Jurkat, Clone E6-1 (cell line): ENCODE results near the gene PRTN3.
"Not testable (repeated sequence)": the region's sequence is repeated elsewhere in the genome, so short reads cannot be mapped to it uniquely, and the experiment has no call there.

Experiments
- DNase-seq: peaks from one replicate; pipeline ENCODE4 v3.0.0-alpha.2; 2011; ENCODE audit warnings: low read depth, low spot score
- H3K4me3 ChIP-seq: 2 replicates; pipeline ENCODE4 v1.5.1; 2011; ENCODE audit warnings: mild to moderate bottlenecking, low read length, control low read depth, moderate library complexity

Gene PRTN3

GRCh38 chr19:873084-873483, 32.3 kb downstream of the PRTN3 start:
- no peak overlapping the region for H3K4me3 ChIP-seq
- peak; percentile 92 for DNase-seq

- DNase-seq = no peak
- H3K4me3 ChIP-seq = no peak overlapping the region
Observed at GRCh38 chr19:873561-874041, 32.8 kb downstream of the PRTN3 start.

GRCh38 chr19:875265-875879, 34.6 kb downstream of the PRTN3 start:
- no peak overlapping the region for H3K4me3 ChIP-seq
- DNase-seq = no peak

- H3K4me3 ChIP-seq = no peak overlapping the region
- no peak for DNase-seq
Observed at GRCh38 chr19:876089-876488, 35.3 kb downstream of the PRTN3 start.

GRCh38 chr19:876780-877314, 36.0 kb downstream of the PRTN3 start:
- no peak for DNase-seq
- H3K4me3 ChIP-seq = no peak overlapping the region

GRCh38 chr19:877992-878660, 37.3 kb downstream of the PRTN3 start:
- H3K4me3 ChIP-seq, DNase-seq: not testable (repeated sequence)

GRCh38 chr19:878751-879561, 38.2 kb downstream of the PRTN3 start:
- DNase-seq, H3K4me3 ChIP-seq: not testable (repeated sequence)

GRCh38 chr19:879711-880438, 39.1 kb downstream of the PRTN3 start:
- no peak overlapping the region for H3K4me3 ChIP-seq
- no peak for DNase-seq

- DNase-seq = no peak
- no peak overlapping the region for H3K4me3 ChIP-seq
Observed at GRCh38 chr19:881385-882071, 40.7 kb downstream of the PRTN3 start.

- H3K4me3 ChIP-seq = no peak overlapping the region
- DNase-seq = no peak
Observed at GRCh38 chr19:882871-883497, 42.2 kb downstream of the PRTN3 start.

- H3K4me3 ChIP-seq = no peak overlapping the region
- no peak for DNase-seq
Observed at GRCh38 chr19:883661-884211, 42.9 kb downstream of the PRTN3 start.

GRCh38 chr19:884420-885211, 43.8 kb downstream of the PRTN3 start:
- no peak overlapping the region for H3K4me3 ChIP-seq
- no peak for DNase-seq

- DNase-seq = no peak
- no peak overlapping the region for H3K4me3 ChIP-seq
Observed at GRCh38 chr19:885536-886224, 44.9 kb downstream of the PRTN3 start.

- H3K4me3 ChIP-seq = no peak overlapping the region
- no peak for DNase-seq
Observed at GRCh38 chr19:887072-887471, 46.3 kb downstream of the PRTN3 start.

- DNase-seq = no peak
- H3K4me3 ChIP-seq = no peak overlapping the region
Observed at GRCh38 chr19:887599-887998, 46.8 kb downstream of the PRTN3 start.

GRCh38 chr19:888581-889385, 48.0 kb downstream of the PRTN3 start:
- no peak for DNase-seq
- H3K4me3 ChIP-seq = no peak overlapping the region
